Activated CD4-positive, alpha-beta T cell treated with anti-CD3 and anti-CD28 coated beads, Interleukin-2, amount 10 ng/mL, durations not matched to agents 24 days and 14 days (primary cell): Measurements from ENCODE around the gene KLF18. TPM values are rescaled to one million over a fixed set of nuclear protein-coding genes. Genes with fewer than 3 reads are reported as not detected.

Source experiments
- DNase-seq: peaks from one replicate; pipeline ENCODE4 v3.0.0; 2022
- H3K27ac Mint-ChIP-seq: one replicate; pipeline ENCODE4 v1.8.0; 2022; ENCODE audit warnings: mild to moderate bottlenecking, mixed read lengths
- H3K27me3 Mint-ChIP-seq: one replicate; pipeline ENCODE4 v1.8.0; 2022; ENCODE audit warnings: mixed read lengths
- H3K36me3 Mint-ChIP-seq: one replicate; pipeline ENCODE4 v1.8.0; 2022; ENCODE audit warnings: low read depth, mild to moderate bottlenecking, mixed read lengths
- H3K4me1 Mint-ChIP-seq: one replicate; pipeline ENCODE4 v1.8.0; 2021; ENCODE audit warnings: mixed read lengths
- H3K4me3 Mint-ChIP-seq: one replicate; pipeline ENCODE4 v1.8.0; 2022; ENCODE audit warnings: mild to moderate bottlenecking, moderate library complexity, mixed read lengths
- H3K9me3 Mint-ChIP-seq: one replicate; pipeline ENCODE4 v1.8.0; 2021; ENCODE audit warnings: mixed read lengths
- intact Hi-C: fragments of 100-400 bp; cut with micrococcal nuclease; formaldehyde crosslinking; loops from one replicate; pipeline ENCODE4 v1.15.1; 2023
- total RNA-seq: library from RNA; stranded (reverse); gene quantifications from 2 replicates; pipeline ENCODE4 v1.2.3, GENCODE V29; 2022

KLF18 gene
- total RNA-seq, 1 donor from 2014 or later, result not detected

GRCh38 chr1:44111861-44112260, 29.6 kb downstream of the KLF18 start:
- no peak for DNase-seq
- Mint-ChIP-seq H3K4me3 (no peak overlapping the region), H3K36me3 (no peaks in the 10 kb centered on the region), H3K27ac (no peak overlapping the region), H3K27me3 (peaks cover 20% of the 10 kb centered on the region), H3K9me3 (no peaks in the 10 kb centered on the region), H3K4me1 (no peaks in the 10 kb centered on the region)
- intact Hi-C loops, result no loop called here

DNA sequence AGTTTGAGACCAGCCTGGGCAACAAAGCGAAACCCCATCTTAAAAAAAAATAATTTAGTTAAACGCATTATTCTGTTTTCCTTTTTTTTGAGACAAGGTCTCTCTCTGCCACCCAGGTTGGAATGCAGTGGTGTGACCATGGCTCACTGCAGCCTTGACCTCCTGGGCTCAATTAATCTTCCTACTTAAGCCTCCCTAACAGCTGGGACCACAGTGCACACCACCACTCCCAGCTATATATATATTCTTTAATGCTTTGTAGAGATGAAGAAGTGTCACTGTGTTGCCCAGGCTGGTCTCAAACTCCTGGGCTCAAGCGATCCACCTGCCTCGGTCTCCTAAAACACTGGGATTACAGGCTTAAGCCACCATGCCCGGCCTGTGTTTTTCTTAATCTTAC, 30.5 kb downstream of the KLF18 start:
- peaks cover 23% of the 10 kb centered on the region for H3K27me3 Mint-ChIP-seq
- H3K27ac Mint-ChIP-seq, result no peak overlapping the region
- intact Hi-C loops, result no loop called here
- no peak for DNase-seq
- no peaks in the 10 kb centered on the region for H3K9me3 Mint-ChIP-seq
- H3K4me1 Mint-ChIP-seq, result no peaks in the 10 kb centered on the region
- no peaks in the 10 kb centered on the region for H3K36me3 Mint-ChIP-seq
- no peak overlapping the region for H3K4me3 Mint-ChIP-seq

- no peaks in the 10 kb centered on the region for H3K36me3 Mint-ChIP-seq
- H3K27me3 Mint-ChIP-seq, result peaks cover 18% of the 10 kb centered on the region
- intact Hi-C loops, result no loop called here
- no peak overlapping the region for H3K27ac Mint-ChIP-seq
- DNase-seq, result no peak
- no peak overlapping the region for H3K4me3 Mint-ChIP-seq
- H3K4me1 Mint-ChIP-seq, result no peaks in the 10 kb centered on the region
- H3K9me3 Mint-ChIP-seq, result no peaks in the 10 kb centered on the region
Observed at GRCh38 chr1:44108971-44109370, 32.5 kb downstream of the KLF18 start.

DNA sequence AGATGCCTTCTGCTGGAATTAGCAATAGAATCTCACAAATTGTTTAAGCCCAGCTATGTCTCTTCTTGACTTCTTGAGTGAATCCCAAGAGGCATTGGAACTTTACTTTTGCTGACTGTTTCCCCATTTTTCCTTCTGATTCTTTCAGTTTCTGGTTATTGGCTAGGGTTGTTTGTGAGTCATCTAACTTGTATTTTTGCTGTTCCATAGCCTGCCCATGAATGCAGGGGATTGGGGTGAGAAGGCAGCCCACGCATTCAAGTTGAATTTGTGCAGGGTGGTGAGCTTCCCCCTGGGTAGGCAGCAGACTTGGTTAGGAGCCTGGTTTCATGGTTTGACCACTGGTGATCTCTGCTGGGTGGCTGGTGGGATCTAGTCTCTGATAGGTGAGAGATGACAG, 33.2 kb downstream of the KLF18 start:
- intact Hi-C loops, result no loop called here
- Mint-ChIP-seq H3K9me3 (no peaks in the 10 kb centered on the region), H3K27ac (no peak overlapping the region), H3K27me3 (peaks cover 16% of the 10 kb centered on the region), H3K36me3 (no peaks in the 10 kb centered on the region), H3K4me3 (no peak overlapping the region), H3K4me1 (no peaks in the 10 kb centered on the region)
- DNase-seq, result no peak

- no peak overlapping the region for H3K27ac Mint-ChIP-seq
- DNase-seq, result no peak
- no peaks in the 10 kb centered on the region for H3K4me1 Mint-ChIP-seq
- peaks cover 14% of the 10 kb centered on the region for H3K27me3 Mint-ChIP-seq
- H3K9me3 Mint-ChIP-seq, result no peaks in the 10 kb centered on the region
- H3K36me3 Mint-ChIP-seq, result no peaks in the 10 kb centered on the region
- intact Hi-C loops, result no loop called here
- H3K4me3 Mint-ChIP-seq, result no peak overlapping the region
Observed at GRCh38 chr1:44105810-44106209, 35.6 kb downstream of the KLF18 start.

- Mint-ChIP-seq H3K4me1 (no peaks in the 10 kb centered on the region), H3K27me3 (peaks cover 12% of the 10 kb centered on the region), H3K36me3 (no peaks in the 10 kb centered on the region), H3K27ac (no peak overlapping the region), H3K4me3 (no peak overlapping the region), H3K9me3 (no peaks in the 10 kb centered on the region)
- no peak for DNase-seq
- intact Hi-C loops, result no loop called here
Observed at GRCh38 chr1:44103270-44104131, 37.9 kb downstream of the KLF18 start.

- Mint-ChIP-seq H3K9me3 (no peaks in the 10 kb centered on the region), H3K27ac (no peak overlapping the region), H3K27me3 (peaks cover 11% of the 10 kb centered on the region), H3K4me1 (no peaks in the 10 kb centered on the region), H3K36me3 (no peaks in the 10 kb centered on the region), H3K4me3 (no peak overlapping the region)
- intact Hi-C loops, result no loop called here
- no peak for DNase-seq
Observed at GRCh38 chr1:44101328-44101727, 40.1 kb downstream of the KLF18 start.

DNA sequence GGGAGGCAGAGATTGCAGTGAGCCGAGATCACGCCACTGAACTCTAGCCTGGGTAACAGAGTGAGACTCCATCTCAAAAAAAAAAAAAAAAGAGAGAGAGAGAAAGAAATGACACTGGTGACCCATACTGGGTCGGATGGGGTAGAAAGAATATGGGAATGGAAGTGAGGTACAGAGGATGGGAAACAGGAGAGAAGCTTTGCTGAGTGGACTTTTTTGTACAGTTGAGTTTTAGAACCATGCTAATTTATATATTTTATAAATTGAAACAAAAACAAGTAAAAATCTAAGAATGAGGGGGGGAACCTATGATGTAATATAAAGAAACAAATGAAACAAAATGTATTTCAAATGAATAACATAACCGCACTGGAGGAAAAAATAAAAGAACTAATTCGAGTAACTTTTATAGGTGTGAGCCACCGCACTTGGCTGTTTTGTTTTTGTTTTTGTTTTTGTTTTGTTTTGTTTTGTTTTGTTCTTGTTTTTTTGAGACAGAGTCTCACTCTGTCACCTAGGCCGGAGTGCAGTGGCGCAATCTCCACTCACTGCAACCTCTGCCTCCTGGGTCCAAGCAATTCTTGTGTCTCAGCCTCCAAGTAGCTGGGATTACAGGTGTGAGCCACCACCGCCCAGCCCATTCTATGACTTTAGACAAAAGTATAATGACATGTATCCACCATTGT, 41.1 kb downstream of the KLF18 start:
- Mint-ChIP-seq H3K9me3 (no peaks in the 10 kb centered on the region), H3K27ac (no peak overlapping the region), H3K4me1 (no peaks in the 10 kb centered on the region), H3K36me3 (no peaks in the 10 kb centered on the region), H3K4me3 (no peak overlapping the region), H3K27me3 (peaks cover 10% of the 10 kb centered on the region)
- DNase-seq, result no peak
- intact Hi-C loops, result no loop called here

- DNase-seq, result no peak
- Mint-ChIP-seq H3K36me3 (no peaks in the 10 kb centered on the region), H3K9me3 (no peaks in the 10 kb centered on the region), H3K27ac (no peak overlapping the region), H3K4me3 (no peak overlapping the region), H3K27me3 (peaks cover 31% of the 10 kb centered on the region), H3K4me1 (no peaks in the 10 kb centered on the region)
- intact Hi-C loops, result no loop called here
Observed at GRCh38 chr1:44094047-44094446, 47.4 kb downstream of the KLF18 start.

- Mint-ChIP-seq H3K36me3 (no peaks in the 10 kb centered on the region), H3K9me3 (no peaks in the 10 kb centered on the region), H3K27ac (no peak overlapping the region), H3K4me3 (no peak overlapping the region), H3K27me3 (peaks cover 28% of the 10 kb centered on the region), H3K4me1 (no peaks in the 10 kb centered on the region)
- DNase-seq, result no peak
- intact Hi-C loops, result no loop called here
Observed at GRCh38 chr1:44090429-44091252, 50.8 kb downstream of the KLF18 start.

GRCh38 chr1:44089371-44090048, 51.9 kb downstream of the KLF18 start:
- Mint-ChIP-seq H3K4me1 (no peaks in the 10 kb centered on the region), H3K27me3 (peaks cover 26% of the 10 kb centered on the region), H3K4me3 (no peak overlapping the region), H3K27ac (no peak overlapping the region), H3K9me3 (no peaks in the 10 kb centered on the region), H3K36me3 (no peaks in the 10 kb centered on the region)
- DNase-seq, result no peak
- intact Hi-C loops, result no loop called here
